GM12864 (cell line): ENCODE measurements around the gene CDK13.
A peak's percentile ranks its signal among the peaks of the same experiment; 100 is the strongest.
"Not testable (repeated sequence)": the region's sequence is repeated elsewhere in the genome, so short reads cannot be mapped to it uniquely, and the experiment has no call there.

Source experiments
- DNase-seq: peaks from one replicate; pipeline ENCODE4 v3.0.0-alpha.2; 2011; ENCODE audit warnings: low read depth
- H3K4me3 ChIP-seq: 2 replicates; pipeline ENCODE4 v1.5.1; 2011; ENCODE audit warnings: mild to moderate bottlenecking, low read depth, low read length, control low read depth
- CTCF ChIP-seq: IDR thresholded peaks from 2 replicates; pipeline ENCODE4 v1.5.1; 2011; ENCODE audit warnings: low read depth, mild to moderate bottlenecking, moderate library complexity, low read length, control low read depth, inconsistent platforms; ENCODE audit errors: missing control alignments

CDK13 gene

GRCh38 chr7:40105879-40106473 lies 155.9 kb downstream of the CDK13 start:
- no peak overlapping the region for H3K4me3 ChIP-seq
- DNase-seq, result no peak
- TF ChIP-seq CTCF, result no peak

GRCh38 chr7:40115936-40116335 lies 165.9 kb downstream of the CDK13 start:
- H3K4me3 ChIP-seq, result no peak overlapping the region
- no peak for DNase-seq
- TF ChIP-seq CTCF, result no peak

GRCh38 chr7:40117199-40117598 lies 167.1 kb downstream of the CDK13 start:
- not testable (repeated sequence) for DNase-seq, H3K4me3 ChIP-seq

GRCh38 chr7:40118201-40118600 lies 168.1 kb downstream of the CDK13 start:
- not testable (repeated sequence) for DNase-seq, H3K4me3 ChIP-seq

GRCh38 chr7:40120020-40120419 lies 170.0 kb downstream of the CDK13 start:
- no peak for TF ChIP-seq CTCF
- no peak overlapping the region for H3K4me3 ChIP-seq
- no peak for DNase-seq

- H3K4me3 ChIP-seq, result not testable (repeated sequence)
These were observed 172.3 kb downstream of the CDK13 start for GRCh38 chr7:40122100-40122939.

GRCh38 chr7:40122940-40123254 lies 172.8 kb downstream of the CDK13 start:
- no peak for TF ChIP-seq CTCF
- no peak for DNase-seq

More at GRCh38 chr7:40122100-40122939, 172.3 kb downstream of the CDK13 start:
- not testable (repeated sequence) for DNase-seq

GRCh38 chr7:40133561-40134427 lies 183.7 kb downstream of the CDK13 start:
- DNase-seq, result peak; percentile 8
- no peak for TF ChIP-seq CTCF
- peak overlapping the region; percentile 70 for H3K4me3 ChIP-seq

More at GRCh38 chr7:40122940-40123254, 172.8 kb downstream of the CDK13 start:
- no peak overlapping the region for H3K4me3 ChIP-seq
